Dermis blood vessel endothelial cell (primary cell): ENCODE measurements around the gene LAGE3. TPM values are rescaled to one million over a fixed set of nuclear protein-coding genes. Genes with fewer than 3 reads are reported as not detected.

Experiments
- DNase-seq: peaks from one replicate; pipeline ENCODE4 v3.0.0; 2010
- total RNA-seq: library from RNA; depleted of rRNA; stranded (reverse); fragments of >200 nt; gene quantifications from 2 replicates; pipeline ENCODE4 v1.2.3, GENCODE V29; 2014

The LAGE3 gene
- total RNA-seq, 1 donor from 2014 or later, result 31.5 TPM

- DNase-seq, result no peak
Observed at GRCh38 chrX:154452823-154453222, 26.3 kb downstream of the LAGE3 start.

GRCh38 chrX:154450312-154450711 is 28.8 kb downstream of the LAGE3 start:
- no peak for DNase-seq

- DNase-seq, result no peak
Observed at GRCh38 chrX:154449618-154450017, 29.5 kb downstream of the LAGE3 start.

- no peak for DNase-seq
Observed at GRCh38 chrX:154448484-154448883, 30.6 kb downstream of the LAGE3 start.

GRCh38 chrX:154446430-154446829 is 32.7 kb downstream of the LAGE3 start:
- DNase-seq, result no peak

GRCh38 chrX:154445776-154446175 is 33.3 kb downstream of the LAGE3 start:
- DNase-seq, result no peak

- peak; percentile 13 for DNase-seq
Observed at GRCh38 chrX:154444755-154445246, 34.3 kb downstream of the LAGE3 start.

GRCh38 chrX:154443992-154444754 is 34.9 kb downstream of the LAGE3 start, which contains the start of gene FAM50A:
TSS of gene FAM50A (plus strand) at chrX:154444141. CDS start at chrX:154444236, 95 bp downstream.
- peak; percentile 74 for DNase-seq

GRCh38 chrX:154443479-154443910 is 35.6 kb downstream of the LAGE3 start:
- DNase-seq, result peak; percentile 9

GRCh38 chrX:154441984-154442707 is 36.9 kb downstream of the LAGE3 start:
- no peak for DNase-seq

GRCh38 chrX:154441564-154441963 is 37.5 kb downstream of the LAGE3 start:
- DNase-seq, result no peak

- no peak for DNase-seq
Observed at GRCh38 chrX:154440623-154441357, 38.3 kb downstream of the LAGE3 start.

- no peak for DNase-seq
Observed at GRCh38 chrX:154439841-154440240, 39.2 kb downstream of the LAGE3 start.

- peak; percentile 10 for DNase-seq
Observed at GRCh38 chrX:154437971-154438893, 40.8 kb downstream of the LAGE3 start.

- peak; percentile 65 for DNase-seq
Observed at GRCh38 chrX:154436983-154437752, 41.9 kb downstream of the LAGE3 start, which contains the start of gene GDI1. TSS of gene GDI1 (plus strand) at chrX:154437154. CDS start at chrX:154437255, 101 bp downstream.

GRCh38 chrX:154436374-154436982 is 42.6 kb downstream of the LAGE3 start:
- peak; percentile 45 for DNase-seq

- DNase-seq, result no peak
Observed at GRCh38 chrX:154435171-154435733, 43.8 kb downstream of the LAGE3 start.

GRCh38 chrX:154434394-154435168 is 44.5 kb downstream of the LAGE3 start:
- DNase-seq, result no peak

- DNase-seq, result no peak
Observed at GRCh38 chrX:154433605-154434004, 45.5 kb downstream of the LAGE3 start.
